H9 (cell line): Measurements from ENCODE around the gene TMEM167B. TPM values are rescaled to one million over a fixed set of nuclear protein-coding genes. Genes with fewer than 3 reads are reported as not detected.
"Not testable (repeated sequence)": the region's sequence is repeated elsewhere in the genome, so short reads cannot be mapped to it uniquely, and the experiment has no call there.

Experiments used
- DNase-seq: peaks from one replicate; pipeline ENCODE4 v3.0.0-alpha.2; 2017
- H2AFZ ChIP-seq: one replicate; pipeline ENCODE4 v1.6.1; 2013; ENCODE audit warnings: mild to moderate bottlenecking, low read length, control low read depth, moderate library complexity
- H2AK5ac ChIP-seq: 2 replicates; pipeline ENCODE4 v1.6.1; 2013; ENCODE audit warnings: low read length, control low read depth, mixed read lengths; ENCODE audit not compliant: insufficient read length
- H2BK120ac ChIP-seq: one replicate; pipeline ENCODE4 v1.6.1; 2013; ENCODE audit warnings: low read depth, mild to moderate bottlenecking, low read length, control low read depth, inconsistent platforms; ENCODE audit not compliant: poor library complexity, severe bottlenecking
- H2BK12ac ChIP-seq: 2 replicates; pipeline ENCODE4 v1.6.1; 2013; ENCODE audit warnings: low read length, control low read depth, mixed read lengths, low read depth; ENCODE audit not compliant: insufficient read length
- H2BK15ac ChIP-seq: 2 replicates; pipeline ENCODE4 v1.6.1; 2013; ENCODE audit warnings: low read depth, low read length, control low read depth
- H2BK20ac ChIP-seq: one replicate; pipeline ENCODE4 v1.6.1; 2013; ENCODE audit warnings: low read depth, mild to moderate bottlenecking, low read length, control low read depth, inconsistent platforms; ENCODE audit not compliant: poor library complexity, severe bottlenecking
- H2BK5ac ChIP-seq: 2 replicates; pipeline ENCODE4 v1.6.1; 2013; ENCODE audit warnings: low read length, control low read depth, mixed read lengths; ENCODE audit not compliant: insufficient read length
- H3K14ac ChIP-seq: 2 replicates; pipeline ENCODE4 v1.6.1; 2013; ENCODE audit warnings: low read length, control low read depth; ENCODE audit not compliant: insufficient read depth
- H3K18ac ChIP-seq: 2 replicates; pipeline ENCODE4 v1.6.1; 2013; ENCODE audit warnings: low read depth, mild to moderate bottlenecking, mixed read lengths, low read length, control low read depth; ENCODE audit not compliant: insufficient read length
- H3K23ac ChIP-seq: 2 replicates; pipeline ENCODE4 v1.6.1; 2013; ENCODE audit warnings: low read length, control low read depth, mixed read lengths, low read depth; ENCODE audit not compliant: insufficient read length
- H3K23me2 ChIP-seq: 2 replicates; pipeline ENCODE4 v1.6.1; 2013; ENCODE audit warnings: low read depth, mild to moderate bottlenecking, mixed read lengths, low read length, control low read depth; ENCODE audit not compliant: insufficient read length, poor library complexity, severe bottlenecking
- H3K27ac ChIP-seq: 2 replicates; pipeline ENCODE4 v1.5.1; 2013; ENCODE audit warnings: low read length, control low read depth, mixed read lengths, low read depth; ENCODE audit not compliant: insufficient read length
- H3K27me3 ChIP-seq: 2 replicates; pipeline ENCODE4 v1.6.1; 2013; ENCODE audit warnings: low read length, control low read depth, inconsistent platforms; ENCODE audit not compliant: insufficient read depth
- H3K4ac ChIP-seq: 2 replicates; pipeline ENCODE4 v1.6.1; 2013; ENCODE audit warnings: low read depth, mild to moderate bottlenecking, control low read depth, inconsistent platforms, low read length, moderate library complexity
- H3K4me1 ChIP-seq: 2 replicates; pipeline ENCODE4 v1.6.1; 2013; ENCODE audit warnings: low read length, control low read depth, inconsistent platforms; ENCODE audit not compliant: insufficient read depth
- H3K4me2 ChIP-seq: 2 replicates; pipeline ENCODE4 v1.6.1; 2013; ENCODE audit warnings: low read length, control low read depth, mixed read lengths; ENCODE audit not compliant: insufficient read length, insufficient read depth
- H3K56ac ChIP-seq: 2 replicates; pipeline ENCODE4 v1.6.1; 2013; ENCODE audit warnings: low read depth, mild to moderate bottlenecking, mixed read lengths, low read length, control low read depth; ENCODE audit not compliant: insufficient read length
- H3K79me1 ChIP-seq: 2 replicates; pipeline ENCODE4 v1.6.1; 2013; ENCODE audit warnings: low read depth, mild to moderate bottlenecking, moderate library complexity, low read length, control low read depth, inconsistent platforms; ENCODE audit not compliant: insufficient read depth, poor library complexity, severe bottlenecking
- H3K79me2 ChIP-seq: 2 replicates; pipeline ENCODE4 v1.6.1; 2013; ENCODE audit warnings: low read length, control low read depth, inconsistent platforms; ENCODE audit not compliant: insufficient read depth
- H3K9ac ChIP-seq: 2 replicates; pipeline ENCODE4 v1.6.1; 2013; ENCODE audit warnings: low read length, control low read depth, mixed read lengths; ENCODE audit not compliant: insufficient read length; ENCODE audit errors: extremely low read depth
- H3K9me3 ChIP-seq: one replicate; pipeline ENCODE4 v1.6.1; 2013; ENCODE audit warnings: low read depth, low read length, inconsistent platforms; ENCODE audit not compliant: control insufficient read depth
- H3T11ph ChIP-seq: one replicate; pipeline ENCODE4 v1.6.1; 2013; ENCODE audit warnings: mild to moderate bottlenecking, low read length, control low read depth, inconsistent platforms
- H4K20me1 ChIP-seq: one replicate; pipeline ENCODE4 v1.6.1; 2013; ENCODE audit not compliant: control insufficient read depth, insufficient read length, insufficient read depth
- H4K5ac ChIP-seq: 2 replicates; pipeline ENCODE4 v1.6.1; 2013; ENCODE audit warnings: low read depth, mild to moderate bottlenecking, mixed read lengths, low read length, control low read depth; ENCODE audit not compliant: insufficient read length
- H4K8ac ChIP-seq: replicated peaks from 2 replicates; pipeline ENCODE4 v1.6.1; 2013; ENCODE audit warnings: low read length, control low read depth, mixed read lengths, low read depth; ENCODE audit not compliant: insufficient read length
- H4K91ac ChIP-seq: 2 replicates; pipeline ENCODE4 v1.6.1; 2013; ENCODE audit warnings: low read depth, mild to moderate bottlenecking, moderate library complexity, mixed read lengths, low read length, control low read depth; ENCODE audit not compliant: insufficient read length
- H3K27ac Mint-ChIP-seq, 3 experiments: 2 replicates in 2 of 3; 3 replicates in 1 of 3; pipeline ENCODE4 v1.8.0; 2020 to 2021; ENCODE audit warnings: mixed read lengths in 3 of 3, mild to moderate bottlenecking in 1 of 3, moderate library complexity in 1 of 3
- H3K27me3 Mint-ChIP-seq: 2 replicates; pipeline ENCODE4 v1.8.0; 2021; ENCODE audit warnings: low read depth, mild to moderate bottlenecking, moderate library complexity, mixed read lengths
- H3K36me3 Mint-ChIP-seq, 3 experiments: 2 replicates in 2 of 3; 3 replicates in 1 of 3; pipeline ENCODE4 v1.8.0; 2020 to 2021; ENCODE audit warnings: low read depth in 3 of 3, mixed read lengths in 3 of 3; ENCODE audit not compliant: insufficient read depth in 1 of 3
- H3K4me1 Mint-ChIP-seq, 2 experiments: 2 replicates each; pipeline ENCODE4 v1.8.0; 2020; ENCODE audit warnings: mixed read lengths in 2 of 2
- H3K4me3 Mint-ChIP-seq, 2 experiments: 2 replicates in 1 of 2; 3 replicates in 1 of 2; pipeline ENCODE4 v1.8.0; 2020 to 2021; ENCODE audit warnings: mild to moderate bottlenecking in 2 of 2, mixed read lengths in 2 of 2, moderate library complexity in 1 of 2
- H3K9me3 Mint-ChIP-seq, 2 experiments: 2 replicates in 1 of 2; 3 replicates in 1 of 2; pipeline ENCODE4 v1.8.0; 2020; ENCODE audit warnings: mild to moderate bottlenecking in 2 of 2, mixed read lengths in 2 of 2, moderate library complexity in 1 of 2
- WGBS: extraction: QIAGEN DNeasy Blood & Tissue Kit; methylation state at CpG from one replicate; pipeline ENCODE4 v1.1.7; 2013; ENCODE audit warnings: missing lambda C conversion rate, low lambda C conversion rate, mixed read lengths; ENCODE audit not compliant: insufficient read length; ENCODE audit errors: extremely low coverage; 5-methylcytosine and 5-hydroxymethylcytosine counted together
- total RNA-seq: library from RNA; stranded (reverse); gene quantifications from 2 replicates; pipeline ENCODE4 v1.2.1, GENCODE V29; 2021
- TF ChIP-seq, protein P1 (sequence below): fragments of 200-600 bp; sonication (generic); conservative IDR thresholded peaks from 3 replicates; pipeline ENCODE4 v1.8.0; 2021; ENCODE audit warnings: antibody characterized with exemption, mild to moderate bottlenecking

Gene TMEM167B
- total RNA-seq, 1 experiment from 2014 or later = 13.9 TPM

DNA sequence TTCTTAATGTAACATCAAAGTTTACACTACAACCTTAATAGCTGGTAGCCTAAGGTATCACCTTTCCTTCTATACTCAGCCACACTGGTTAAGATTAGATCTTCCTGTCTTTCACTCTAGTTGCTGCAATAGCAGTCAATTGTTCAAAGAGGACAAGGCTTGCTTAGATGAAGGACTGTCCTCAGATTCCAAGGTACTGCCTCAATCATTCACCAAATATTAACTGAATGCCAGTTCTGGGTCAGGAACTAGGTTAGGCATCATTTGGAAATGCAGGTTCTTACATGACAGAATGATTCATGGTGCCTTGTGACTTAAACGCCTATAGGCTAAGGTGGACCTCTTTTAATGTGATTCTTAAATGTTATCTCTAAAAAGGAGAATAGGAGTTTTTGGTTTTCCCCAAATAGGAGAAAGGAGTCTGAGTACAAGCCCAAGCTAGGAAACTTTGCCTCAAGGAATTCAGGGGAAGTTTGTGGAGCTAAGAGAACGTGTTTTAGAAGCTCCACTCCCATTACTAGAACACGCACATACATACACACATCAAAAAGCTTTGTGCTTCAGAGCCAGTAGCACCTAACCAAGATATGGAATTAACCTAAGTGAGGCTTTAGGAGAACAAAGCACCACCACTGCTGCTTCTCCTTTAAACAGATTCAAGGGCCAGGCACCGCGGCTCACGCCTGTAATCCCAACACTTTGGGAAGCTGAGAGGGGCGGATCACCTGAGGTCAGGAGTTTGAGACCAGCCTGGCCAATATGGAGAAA, 40.2 kb upstream of the TMEM167B start:
- H3K4me1 Mint-ChIP-seq = no peaks in the 10 kb centered on the region
- Histone ChIP-seq H3K4ac (no peak overlapping the region), H3K79me2 (no peaks in the 10 kb centered on the region), H2AFZ (no peak overlapping the region), H3K27ac (no peak overlapping the region), H2AK5ac (no peak overlapping the region), H3K18ac (no peak overlapping the region), H4K20me1 (no peaks in the 10 kb centered on the region), H3K23me2 (no peaks in the 10 kb centered on the region), H3K23ac (no peak overlapping the region), H4K8ac (no peak overlapping the region), H2BK120ac (no peak overlapping the region), H2BK15ac (no peak overlapping the region), H3K9ac (no peak overlapping the region), H3K4me1 (no peaks in the 10 kb centered on the region), H4K91ac (no peak overlapping the region), H3K79me1 (no peaks in the 10 kb centered on the region), H4K5ac (no peak overlapping the region), H3K9me3 (no peaks in the 10 kb centered on the region), H2BK20ac (no peak overlapping the region), H3T11ph (no peak overlapping the region), H3K27me3 (no peaks in the 10 kb centered on the region), H3K56ac (no peak overlapping the region), H2BK5ac (no peak overlapping the region), H3K14ac (no peak overlapping the region), H2BK12ac (no peak overlapping the region), H3K4me2 (no peak overlapping the region)
- H3K27ac Mint-ChIP-seq = no peak overlapping the region
- WGBS = no CpG with 5 or more reads among the region's 7 CpGs
- DNase-seq = no peak
- H3K9me3 Mint-ChIP-seq = peaks cover 4 to 5% of the 10 kb centered on the region in 2 experiments; a peak in 4 of 5 replicates
- H3K36me3 Mint-ChIP-seq = no peaks in the 10 kb centered on the region
- H3K27me3 Mint-ChIP-seq = 0 out of 2 replicates have a peak, but pooled peaks cover 1% of the 10 kb centered on the region
- TF ChIP-seq, protein P1, sequence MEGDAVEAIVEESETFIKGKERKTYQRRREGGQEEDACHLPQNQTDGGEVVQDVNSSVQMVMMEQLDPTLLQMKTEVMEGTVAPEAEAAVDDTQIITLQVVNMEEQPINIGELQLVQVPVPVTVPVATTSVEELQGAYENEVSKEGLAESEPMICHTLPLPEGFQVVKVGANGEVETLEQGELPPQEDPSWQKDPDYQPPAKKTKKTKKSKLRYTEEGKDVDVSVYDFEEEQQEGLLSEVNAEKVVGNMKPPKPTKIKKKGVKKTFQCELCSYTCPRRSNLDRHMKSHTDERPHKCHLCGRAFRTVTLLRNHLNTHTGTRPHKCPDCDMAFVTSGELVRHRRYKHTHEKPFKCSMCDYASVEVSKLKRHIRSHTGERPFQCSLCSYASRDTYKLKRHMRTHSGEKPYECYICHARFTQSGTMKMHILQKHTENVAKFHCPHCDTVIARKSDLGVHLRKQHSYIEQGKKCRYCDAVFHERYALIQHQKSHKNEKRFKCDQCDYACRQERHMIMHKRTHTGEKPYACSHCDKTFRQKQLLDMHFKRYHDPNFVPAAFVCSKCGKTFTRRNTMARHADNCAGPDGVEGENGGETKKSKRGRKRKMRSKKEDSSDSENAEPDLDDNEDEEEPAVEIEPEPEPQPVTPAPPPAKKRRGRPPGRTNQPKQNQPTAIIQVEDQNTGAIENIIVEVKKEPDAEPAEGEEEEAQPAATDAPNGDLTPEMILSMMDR = no peak
- H3K4me3 Mint-ChIP-seq = no peak overlapping the region

GRCh38 chr1:109052145-109052544, 38.4 kb upstream of the TMEM167B start:
- H2BK12ac ChIP-seq, DNase-seq, H3K9ac ChIP-seq, H3K4me1 ChIP-seq, H4K91ac ChIP-seq, H3K56ac ChIP-seq, H3K36me3 Mint-ChIP-seq, H4K20me1 ChIP-seq, H3K79me2 ChIP-seq, H3T11ph ChIP-seq, H3K4me1 Mint-ChIP-seq, H4K5ac ChIP-seq, H3K23me2 ChIP-seq, H3K27ac ChIP-seq, H3K27ac Mint-ChIP-seq, H4K8ac ChIP-seq, H2BK5ac ChIP-seq, H3K23ac ChIP-seq, H3K14ac ChIP-seq, H2AK5ac ChIP-seq, H2BK20ac ChIP-seq, H3K9me3 ChIP-seq, H3K27me3 ChIP-seq, H2AFZ ChIP-seq, H3K4me2 ChIP-seq, H3K79me1 ChIP-seq, H2BK120ac ChIP-seq, H3K4ac ChIP-seq, H2BK15ac ChIP-seq, H3K9me3 Mint-ChIP-seq, H3K18ac ChIP-seq, H3K4me3 Mint-ChIP-seq, H3K27me3 Mint-ChIP-seq: not testable (repeated sequence)
- no CpG with 5 or more reads among the region's 3 CpGs for WGBS
